Left ventricle myocardium superior (tissue), 1 donor: Measurements from ENCODE around the gene SFXN5. TPM values are rescaled to one million over a fixed set of nuclear protein-coding genes. Genes with fewer than 3 reads are reported as not detected.
"Not testable (repeated sequence)": the region's sequence is repeated elsewhere in the genome, so short reads cannot be mapped to it uniquely, and the experiment has no call there.

ENCODE experiments used
- ATAC-seq: fragments of 200-7000 bp; cut with Tn5 transposase; one replicate; pipeline ENCODE4 v1.9.1; 2020; ENCODE audit warnings: mild to moderate bottlenecking, moderate library complexity
- DNase-seq: peaks from one replicate; pipeline ENCODE4 v3.0.0-alpha.2; 2020
- intact Hi-C: fragments of 100-400 bp; cut with micrococcal nuclease; formaldehyde crosslinking; loops from one replicate; pipeline ENCODE4 v1.11.0; 2022
- long read RNA-seq: library from polyadenylated mRNA; unstranded; transcript quantifications from one replicate; pipeline ENCODE4 v2.0.0, GENCODE V29; 2021
- total RNA-seq: library from RNA; stranded (reverse); fragmentation: NEBNext Ultra II Directional; extraction: Animal tissue kit (Norgen Biotek cat#: 25700); gene quantifications from one replicate; pipeline ENCODE4 v1.2.1, GENCODE V29; 2021
- donor health status: DM: no; HTN: yes; CAD: no; lungs with severe emphysema.

SFXN5 gene, protein sequence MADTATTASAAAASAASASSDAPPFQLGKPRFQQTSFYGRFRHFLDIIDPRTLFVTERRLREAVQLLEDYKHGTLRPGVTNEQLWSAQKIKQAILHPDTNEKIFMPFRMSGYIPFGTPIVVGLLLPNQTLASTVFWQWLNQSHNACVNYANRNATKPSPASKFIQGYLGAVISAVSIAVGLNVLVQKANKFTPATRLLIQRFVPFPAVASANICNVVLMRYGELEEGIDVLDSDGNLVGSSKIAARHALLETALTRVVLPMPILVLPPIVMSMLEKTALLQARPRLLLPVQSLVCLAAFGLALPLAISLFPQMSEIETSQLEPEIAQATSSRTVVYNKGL
- total RNA-seq, result 8.6 TPM
- long read RNA-seq, full-length matches to known transcripts, result 2 of 25 reads
- long read RNA-seq, partial matches to known transcripts, result 6 of 25 reads
- long read RNA-seq, other reads (novel, unspliced or antisense), result 17 of 25 reads

DNA sequence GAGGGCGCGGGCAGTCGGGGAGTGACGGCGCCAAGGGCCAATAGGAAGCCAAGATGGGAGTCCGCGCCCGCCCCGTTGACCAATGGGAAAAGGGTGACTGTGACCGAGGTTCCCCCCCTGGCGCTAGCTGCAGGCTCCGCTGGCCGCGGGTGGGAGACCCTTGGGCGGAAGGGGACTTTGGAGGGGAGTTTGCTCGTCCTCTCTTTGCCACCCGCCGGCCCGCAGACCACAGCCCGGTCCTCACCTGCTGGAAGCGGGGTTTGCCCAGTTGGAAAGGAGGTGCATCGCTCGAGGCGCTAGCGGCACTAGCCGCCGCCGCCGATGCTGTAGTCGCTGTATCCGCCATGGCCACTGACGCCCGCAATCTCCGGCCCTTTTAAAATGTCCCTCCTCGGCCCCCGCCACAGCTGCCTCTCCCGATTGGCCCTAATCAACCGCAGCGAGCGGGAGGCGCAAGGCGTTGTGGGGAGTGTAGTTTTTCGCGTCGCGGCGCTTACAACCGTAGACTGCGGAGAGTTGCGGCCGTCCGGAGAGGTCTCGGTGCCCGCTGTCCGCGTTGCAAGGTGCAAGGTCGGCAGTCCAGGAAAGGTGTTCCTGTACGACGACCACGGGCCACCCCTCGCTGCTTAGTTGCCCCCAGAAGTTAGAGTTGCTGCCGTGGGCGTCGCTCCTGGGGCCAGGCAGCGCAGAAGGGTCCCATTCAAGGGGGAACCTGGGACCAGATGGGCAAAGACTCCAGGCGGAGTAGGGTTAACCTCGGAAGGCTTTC lies at the start of gene SFXN5:
Gene SFXN5 (minus strand): TSS at position 353 of the 769 bp plus-strand sequence. CDS start 7 bp downstream, at position 346.
- DNase-seq, result peak; percentile 99
- ATAC-seq, result peak; percentile 96
- intact Hi-C loops, result loop anchor here (10.0 kb wide), 1 partner anchor 87 kb away; no protein-coding TSS in a partner anchor

DNA sequence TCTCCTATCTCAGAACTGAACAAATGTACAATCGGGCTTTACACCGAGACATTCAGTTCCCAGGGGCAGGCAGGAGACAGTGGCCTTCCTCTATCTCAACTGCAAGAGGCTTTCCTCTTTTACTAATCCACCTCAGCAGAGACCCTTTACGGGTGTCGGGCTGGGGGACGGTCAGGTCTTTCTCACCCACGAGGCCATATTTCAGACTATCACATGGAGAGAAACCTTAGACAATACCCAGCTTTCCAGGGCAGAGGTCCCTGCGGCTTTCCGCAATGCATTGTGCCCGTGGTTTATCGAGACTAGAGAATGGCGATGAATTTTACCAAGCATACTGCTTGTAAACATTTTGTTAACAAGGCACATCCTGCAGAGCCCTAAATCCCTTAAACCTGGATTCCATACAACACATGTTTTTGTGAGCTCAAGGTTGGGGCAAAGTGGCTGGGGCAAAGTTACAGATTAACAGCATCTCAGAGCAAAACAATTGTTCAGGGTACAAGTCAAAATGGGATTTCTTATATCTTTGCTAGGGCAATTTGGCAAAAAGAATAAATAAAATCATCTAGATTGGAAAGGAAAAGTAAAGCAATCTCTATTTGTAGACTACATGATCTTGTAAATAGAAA lies 48.2 kb upstream of the SFXN5 start:
- intact Hi-C loops, DNase-seq, ATAC-seq: not testable (repeated sequence)

DNA sequence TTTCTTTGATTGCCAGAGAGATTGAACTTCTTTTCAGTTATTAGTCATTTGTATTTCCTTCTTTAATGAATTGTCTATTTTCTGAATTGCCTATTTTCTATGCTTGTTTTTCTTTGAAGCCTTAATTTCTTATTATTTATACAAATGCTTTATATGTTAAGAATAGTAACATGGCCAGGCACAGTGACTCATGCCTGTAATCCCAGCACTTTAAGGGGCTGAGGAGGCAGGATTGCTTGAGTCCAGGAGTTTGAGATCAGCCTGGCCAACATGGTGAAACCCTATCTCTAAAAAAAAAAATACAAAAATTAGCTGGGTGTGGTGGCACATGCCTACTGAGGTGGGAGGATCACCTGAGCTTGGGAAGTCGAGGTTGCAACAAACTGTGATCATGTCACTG lies 45.9 kb upstream of the SFXN5 start:
- DNase-seq, result no peak
- intact Hi-C loops, result no loop called here

DNA sequence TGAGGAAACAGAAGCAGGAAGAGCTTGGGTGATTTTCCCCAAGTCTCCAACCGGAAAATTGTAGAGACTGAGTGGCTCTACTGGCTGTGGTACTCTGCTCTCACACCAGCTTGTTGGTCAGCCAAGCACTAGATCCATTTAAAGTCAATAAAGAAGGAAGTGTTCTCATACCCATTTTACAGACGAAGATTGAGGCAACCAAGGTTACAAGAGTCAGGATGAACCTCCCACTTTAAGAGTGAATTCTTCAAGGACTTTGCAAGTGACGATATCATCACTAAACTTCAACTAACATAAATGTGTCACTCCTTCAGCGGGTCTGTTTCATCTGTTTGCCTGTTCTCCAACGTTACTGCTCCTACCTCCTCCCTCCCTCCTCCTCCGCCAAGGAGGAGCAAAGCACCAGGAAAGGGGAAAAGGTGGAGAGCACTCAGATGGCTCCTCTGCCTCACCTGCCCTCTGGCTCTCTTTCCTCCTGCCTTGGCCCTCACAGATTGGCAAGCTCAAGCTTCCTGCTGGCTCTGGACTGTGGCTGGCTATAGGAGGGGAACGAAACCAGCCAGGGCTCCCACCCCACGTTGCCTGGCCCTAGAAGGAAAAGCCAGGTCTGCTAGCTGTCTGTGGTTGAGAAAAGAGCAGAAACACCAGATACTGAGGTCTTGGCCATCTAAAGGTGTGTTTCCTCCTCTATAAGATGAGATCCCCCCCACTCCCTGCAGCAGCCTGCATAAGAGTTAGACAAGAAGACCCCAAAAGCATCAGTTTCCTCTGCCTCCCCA lies 44.9 kb upstream of the SFXN5 start:
- intact Hi-C loops, result no loop called here
- DNase-seq (no peak), ATAC-seq (no peak)

More for the DNA sequence above, 45.9 kb upstream of the SFXN5 start:
- ATAC-seq, result no peak

- ATAC-seq, result no peak
- no peak for DNase-seq
- intact Hi-C loops, result no loop called here
Observed at GRCh38 chr2:73114273-73114867, 42.9 kb upstream of the SFXN5 start.

- DNase-seq (peak; percentile 87), ATAC-seq (peak; percentile 86)
- intact Hi-C loops, result no loop called here
Observed at GRCh38 chr2:73112913-73113854, 41.7 kb upstream of the SFXN5 start, which contains the start of gene RAB11FIP5. RAB11FIP5 (minus strand) TSS chr2:73112948; CDS start chr2:73112777, 171 bp downstream.

GRCh38 chr2:73112026-73112912 lies 40.8 kb upstream of the SFXN5 start:
- peak; percentile 50 for ATAC-seq
- intact Hi-C loops, result no loop called here

DNA sequence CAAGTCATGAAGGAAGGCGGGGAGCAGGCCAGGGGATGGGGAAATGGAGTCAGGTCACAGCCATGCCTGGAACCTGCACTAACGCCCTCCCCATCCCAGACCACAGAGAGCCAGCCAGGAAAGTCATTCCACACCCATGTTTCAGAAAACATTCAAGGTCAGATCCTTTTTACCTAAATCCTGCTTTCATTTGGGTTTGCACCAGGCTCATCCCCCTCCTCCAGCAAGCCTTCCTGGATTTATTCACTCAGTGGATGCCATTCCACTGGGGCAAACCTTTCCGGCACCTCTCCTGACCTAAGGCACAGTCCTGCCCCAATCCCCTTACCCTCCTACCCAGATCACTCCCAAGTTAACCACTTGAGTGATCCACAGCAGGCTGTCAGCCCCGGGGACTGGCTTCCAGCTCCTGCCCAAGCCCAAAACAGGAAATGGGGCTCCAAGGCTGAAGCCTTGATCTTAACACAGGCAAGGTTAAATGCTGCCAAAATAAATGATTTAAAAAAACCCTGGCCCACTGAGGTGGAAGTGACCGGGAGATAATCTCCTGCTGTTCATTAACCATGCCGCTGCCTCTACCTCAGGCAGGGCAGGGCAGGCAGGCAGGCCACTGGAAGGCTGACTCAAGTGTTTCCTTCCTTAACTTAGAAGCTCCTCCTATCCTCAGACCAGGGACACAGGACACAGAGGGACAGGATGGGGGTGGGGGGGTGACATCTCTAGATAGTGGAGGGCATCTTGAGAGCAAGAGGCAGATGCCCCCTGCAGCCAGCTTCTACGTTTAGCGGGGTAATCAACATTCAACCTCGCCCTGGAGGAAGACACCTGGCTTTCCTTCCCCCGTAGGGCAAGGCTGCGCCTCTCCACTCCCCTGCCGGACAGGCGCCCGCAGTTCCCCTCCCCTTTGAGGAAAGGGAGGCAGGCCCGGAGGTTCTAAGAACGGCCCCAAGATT lies 39.8 kb upstream of the SFXN5 start:
- intact Hi-C loops, result no loop called here
- peak; percentile 38 for DNase-seq
- ATAC-seq, result peak; percentile 22

More at GRCh38 chr2:73112026-73112912, 40.8 kb upstream of the SFXN5 start:
- peak; percentile 56 for DNase-seq

- intact Hi-C loops, result no loop called here
- ATAC-seq (no peak), DNase-seq (no peak)
Observed at GRCh38 chr2:73110168-73111072, 38.9 kb upstream of the SFXN5 start.

GRCh38 chr2:73109431-73110167 lies 38.1 kb upstream of the SFXN5 start:
- no peak for DNase-seq
- intact Hi-C loops, result no loop called here

GRCh38 chr2:73107211-73107926 lies 35.9 kb upstream of the SFXN5 start:
- DNase-seq (peak; percentile 65), ATAC-seq (peak; percentile 77)
- intact Hi-C loops, result no loop called here

More at GRCh38 chr2:73109431-73110167, 38.1 kb upstream of the SFXN5 start:
- ATAC-seq, result no peak

DNA sequence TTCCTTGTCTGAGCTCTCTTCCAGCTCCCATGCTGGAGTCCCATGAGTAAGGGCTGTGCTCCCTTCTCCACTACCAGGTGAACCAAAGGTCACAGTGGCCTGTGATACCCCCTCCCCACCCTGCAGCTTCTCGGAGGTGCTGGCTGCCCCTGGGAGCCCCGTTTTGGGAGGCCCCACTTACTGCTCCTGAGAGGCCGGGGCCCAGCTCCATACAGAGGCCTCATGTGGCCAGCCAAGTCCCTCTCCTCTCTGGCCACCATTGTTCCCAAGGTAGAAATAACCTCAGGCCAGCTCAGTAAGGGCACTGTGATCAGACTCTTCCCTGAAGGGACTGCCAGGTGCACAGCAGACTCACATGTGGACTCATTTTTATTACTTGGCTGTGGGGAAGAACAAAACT lies 35.3 kb upstream of the SFXN5 start:
- no peak for DNase-seq

GRCh38 chr2:73105511-73105971 lies 34.0 kb upstream of the SFXN5 start:
- DNase-seq (no peak), ATAC-seq (no peak)
- intact Hi-C loops, result no loop called here

More for the DNA sequence above, 35.3 kb upstream of the SFXN5 start:
- ATAC-seq, result no peak
- intact Hi-C loops, result no loop called here
